IPS-20b (cell line): Measurements from ENCODE around the gene CHML.
"Not testable (repeated sequence)": the region's sequence is repeated elsewhere in the genome, so short reads cannot be mapped to it uniquely, and the experiment has no call there.

Experiments
- H3K27ac ChIP-seq: one replicate; pipeline ENCODE4 v1.5.1; 2013; ENCODE audit warnings: low read length
- H3K27me3 ChIP-seq: 2 replicates; pipeline ENCODE4 v1.6.1; 2013; ENCODE audit warnings: mild to moderate bottlenecking, low read length, inconsistent platforms; ENCODE audit not compliant: insufficient read depth
- H3K36me3 ChIP-seq: 2 replicates; pipeline ENCODE4 v1.6.1; 2013; ENCODE audit warnings: low read depth, mild to moderate bottlenecking, inconsistent platforms, low read length, moderate library complexity; ENCODE audit not compliant: insufficient read depth
- H3K4me1 ChIP-seq: 2 replicates; pipeline ENCODE4 v1.6.1; 2013; ENCODE audit warnings: mild to moderate bottlenecking, control low read depth, inconsistent platforms, low read length, moderate library complexity; ENCODE audit not compliant: insufficient read depth
- H3K4me3 ChIP-seq: 2 replicates; pipeline ENCODE4 v1.5.1; 2013; ENCODE audit warnings: mild to moderate bottlenecking, low read length, inconsistent platforms
- H3K9ac ChIP-seq: 2 replicates; pipeline ENCODE4 v1.6.1; 2013; ENCODE audit warnings: low read depth, mild to moderate bottlenecking, inconsistent platforms, low read length, moderate library complexity
- H3K9me3 ChIP-seq: 2 replicates; pipeline ENCODE4 v1.6.1; 2013; ENCODE audit warnings: mild to moderate bottlenecking, low read depth, low read length, inconsistent platforms; ENCODE audit not compliant: insufficient read depth

The CHML gene

DNA sequence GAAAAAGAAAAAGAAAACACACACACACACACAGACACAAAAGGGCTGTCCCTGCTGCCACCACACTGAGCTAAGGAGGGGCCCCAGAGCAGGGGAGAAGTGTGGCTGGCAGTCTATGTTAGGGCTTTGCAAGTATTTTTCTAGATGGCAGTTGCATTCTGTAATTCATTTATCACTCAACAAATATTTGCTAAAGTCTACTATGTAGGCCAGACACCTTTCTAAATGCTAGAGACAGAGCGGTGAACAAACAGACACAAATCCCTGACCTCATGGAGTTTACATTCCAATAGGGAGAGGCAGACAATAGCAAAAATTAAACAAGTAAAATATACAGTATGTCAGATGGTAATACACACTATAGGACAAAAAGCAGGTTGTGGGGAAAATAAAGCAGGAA is 32.1 kb upstream of the CHML start:
- H3K27me3 ChIP-seq: no peaks in the 10 kb centered on the region
- H3K4me1 ChIP-seq: no peaks in the 10 kb centered on the region
- no peak overlapping the region for H3K9ac ChIP-seq
- H3K4me3 ChIP-seq: no peak overlapping the region
- H3K27ac ChIP-seq: no peak overlapping the region
- H3K36me3 ChIP-seq: no peaks in the 10 kb centered on the region
- H3K9me3 ChIP-seq: no peaks in the 10 kb centered on the region

DNA sequence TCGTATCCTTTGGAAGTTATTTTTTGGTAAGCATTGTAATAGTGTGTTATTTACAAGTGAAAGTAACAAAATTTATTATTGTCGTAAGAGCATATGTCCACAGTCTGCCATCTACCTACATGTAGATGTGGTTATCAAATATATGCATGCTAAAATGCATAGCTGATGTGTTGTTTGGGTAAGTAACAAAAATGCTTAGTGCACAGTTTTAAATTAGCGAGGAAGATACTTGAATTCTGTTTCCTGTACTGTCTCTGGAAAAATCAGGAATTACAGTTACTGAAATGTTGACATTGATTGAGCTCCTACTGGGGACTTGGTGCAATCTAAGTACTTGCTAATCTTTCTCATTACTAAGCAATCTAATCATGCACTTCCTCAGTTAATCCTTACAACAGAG is 26.2 kb upstream of the CHML start:
- Histone ChIP-seq H3K36me3 (no peaks in the 10 kb centered on the region), H3K9me3 (no peaks in the 10 kb centered on the region), H3K4me3 (no peak overlapping the region), H3K27ac (no peak overlapping the region), H3K27me3 (no peaks in the 10 kb centered on the region), H3K9ac (no peak overlapping the region), H3K4me1 (no peaks in the 10 kb centered on the region)

DNA sequence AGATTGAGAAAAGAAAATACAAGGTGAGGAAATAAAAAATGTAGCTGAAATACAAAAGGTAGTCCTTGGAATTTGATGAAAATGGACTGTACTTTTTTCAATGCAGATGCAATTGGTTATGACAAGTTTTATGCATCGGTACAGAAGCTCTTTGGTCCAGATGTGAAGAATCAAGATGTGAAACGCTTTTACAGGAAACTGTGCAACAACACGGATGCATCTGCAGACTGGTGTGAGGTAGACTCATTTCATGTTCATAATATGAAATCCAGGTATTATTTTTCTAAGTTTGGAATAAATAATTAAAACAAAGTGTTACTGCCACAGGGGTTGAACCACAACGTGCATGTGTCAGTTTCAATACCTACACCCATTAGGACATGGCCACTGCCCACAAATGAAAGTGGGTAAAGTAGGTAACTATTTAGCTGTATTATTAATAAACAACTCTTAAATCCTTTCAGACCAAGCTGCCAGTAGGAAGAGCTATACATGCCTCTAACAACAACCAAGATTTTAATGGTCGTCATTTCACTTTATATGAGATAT is 20.3 kb upstream of the CHML start:
- H3K9ac ChIP-seq: no peak overlapping the region
- H3K36me3 ChIP-seq: no peaks in the 10 kb centered on the region
- H3K9me3 ChIP-seq: no peaks in the 10 kb centered on the region
- H3K4me1 ChIP-seq: no peaks in the 10 kb centered on the region
- H3K27ac ChIP-seq: no peak overlapping the region
- H3K4me3 ChIP-seq: no peak overlapping the region
- H3K27me3 ChIP-seq: no peaks in the 10 kb centered on the region

DNA sequence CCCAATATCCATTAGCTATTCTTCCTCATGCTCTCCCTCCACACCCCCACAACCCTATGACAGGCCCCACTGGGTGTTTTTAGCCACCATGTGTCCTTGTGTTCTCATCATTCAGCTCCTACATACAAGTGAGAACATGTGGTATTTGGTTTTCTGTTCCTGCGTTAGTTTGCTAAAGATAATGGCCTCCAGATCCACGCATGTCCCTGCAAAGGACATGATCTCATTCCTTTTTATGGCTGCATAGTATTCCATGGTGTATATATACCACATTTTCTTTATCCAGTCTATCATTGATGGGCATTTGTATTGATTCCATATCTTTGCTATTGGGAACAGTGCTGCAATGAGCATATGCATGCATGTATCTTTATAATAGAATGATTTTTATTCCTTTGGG is 18.8 kb upstream of the CHML start:
- H3K4me3 ChIP-seq, H3K36me3 ChIP-seq, H3K9me3 ChIP-seq, H3K9ac ChIP-seq, H3K4me1 ChIP-seq, H3K27me3 ChIP-seq, H3K27ac ChIP-seq: not testable (repeated sequence)

DNA sequence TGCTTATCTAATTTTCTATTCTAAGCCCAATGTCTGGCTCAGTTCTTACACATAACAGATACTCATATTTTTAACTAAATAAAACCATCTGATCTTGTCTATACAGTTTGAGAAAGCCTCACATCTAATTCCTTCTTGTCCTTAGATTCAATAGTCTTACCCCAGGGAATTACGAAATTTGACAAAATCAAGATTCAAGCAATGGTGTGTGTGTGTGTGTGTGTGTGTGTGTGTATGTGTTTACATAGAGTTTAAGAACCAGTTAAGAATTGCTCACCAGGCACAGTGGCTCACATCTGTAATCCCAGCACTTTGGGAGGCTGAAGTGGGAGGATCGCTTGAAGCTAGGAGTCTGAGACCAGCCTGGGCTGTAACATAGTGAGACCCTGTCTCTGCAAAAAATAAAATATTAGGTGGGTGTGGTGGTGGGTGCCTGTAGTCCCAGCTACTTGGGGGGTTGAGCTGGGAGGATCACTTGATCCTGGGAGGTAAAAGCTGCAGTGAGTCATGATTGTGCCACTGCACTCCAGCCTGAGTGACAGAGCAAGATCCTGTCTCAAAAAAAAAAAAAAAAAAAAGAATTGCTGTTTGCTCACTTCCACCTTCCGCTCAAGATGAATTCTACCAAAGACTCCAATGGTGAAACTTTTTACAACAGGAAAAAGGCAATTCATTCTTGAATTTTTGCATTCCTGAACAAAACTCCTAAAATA is 18.1 kb upstream of the CHML start:
- Histone ChIP-seq H3K36me3 (no peaks in the 10 kb centered on the region), H3K9me3 (no peaks in the 10 kb centered on the region), H3K27me3 (no peaks in the 10 kb centered on the region), H3K4me1 (no peaks in the 10 kb centered on the region), H3K9ac (no peak overlapping the region), H3K27ac (no peak overlapping the region), H3K4me3 (no peak overlapping the region)

DNA sequence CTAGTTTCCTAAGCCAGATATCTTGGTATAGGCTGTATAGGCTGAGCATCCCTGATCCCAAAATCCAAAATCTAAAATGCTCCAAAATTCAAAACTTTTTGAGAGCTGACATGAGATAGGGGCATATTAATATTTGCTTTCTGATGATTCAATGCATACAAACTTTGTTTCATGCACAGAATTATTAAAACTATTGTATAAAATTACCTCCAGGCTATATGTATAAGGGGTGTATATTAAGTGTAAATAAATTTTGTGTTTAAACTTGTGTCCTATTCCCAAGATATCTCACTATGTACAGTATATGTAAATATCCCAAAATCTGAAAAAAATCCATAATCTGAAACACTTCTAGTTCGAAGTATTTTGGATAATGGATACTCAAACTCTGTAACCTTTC is 14.5 kb upstream of the CHML start:
- Histone ChIP-seq H3K9ac (no peak overlapping the region), H3K36me3 (no peaks in the 10 kb centered on the region), H3K27me3 (no peaks in the 10 kb centered on the region), H3K9me3 (no peaks in the 10 kb centered on the region), H3K27ac (no peak overlapping the region), H3K4me3 (no peak overlapping the region), H3K4me1 (no peaks in the 10 kb centered on the region)

DNA sequence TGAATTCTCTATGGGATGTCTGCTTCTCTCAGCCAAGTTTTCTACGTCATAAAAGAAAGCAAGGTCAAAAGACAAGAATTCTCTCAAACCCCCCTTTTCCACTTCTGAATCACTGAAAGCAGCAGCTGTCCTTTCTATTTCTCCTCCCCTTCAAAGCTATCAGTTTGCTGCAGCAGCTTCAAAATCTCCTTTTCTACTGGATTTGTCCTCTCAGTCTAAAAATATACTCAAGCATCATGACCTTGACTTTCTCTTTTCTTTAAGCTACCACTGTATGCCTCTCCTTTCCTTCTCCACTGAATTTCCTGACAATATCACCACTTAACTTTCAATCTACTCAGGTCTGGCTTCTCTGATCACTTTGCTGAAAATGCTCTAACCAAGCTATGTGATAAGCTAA is 13.8 kb upstream of the CHML start:
- H3K9me3 ChIP-seq: no peaks in the 10 kb centered on the region
- no peaks in the 10 kb centered on the region for H3K27me3 ChIP-seq
- no peak overlapping the region for H3K9ac ChIP-seq
- no peak overlapping the region for H3K27ac ChIP-seq
- no peaks in the 10 kb centered on the region for H3K36me3 ChIP-seq
- H3K4me1 ChIP-seq: no peaks in the 10 kb centered on the region
- H3K4me3 ChIP-seq: no peak overlapping the region

DNA sequence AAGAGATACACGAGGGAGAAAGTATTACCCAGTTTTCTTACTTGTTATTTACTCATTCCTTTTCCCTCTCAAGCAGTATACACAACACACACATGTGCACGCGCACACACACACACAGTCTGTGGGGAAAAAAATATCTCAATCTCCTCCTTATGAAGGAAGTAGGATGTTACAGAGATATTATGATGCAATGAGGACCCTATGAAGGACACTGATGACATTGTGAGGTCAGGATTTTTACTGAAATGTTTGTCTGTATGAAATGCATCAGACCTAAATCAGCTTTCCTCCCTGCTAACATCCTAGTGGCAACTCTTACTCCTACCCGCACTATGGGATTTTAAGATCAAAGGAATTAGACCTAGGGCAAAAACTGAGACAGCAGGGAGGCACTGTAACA is 11.8 kb upstream of the CHML start, which contains the start of gene WDR64:
WDR64 (plus strand) TSS at position 270 of the 400 bp plus-strand sequence. CDS start 204 bp downstream, outside the sequence.
- no peaks in the 10 kb centered on the region for H3K9me3 ChIP-seq
- no peaks in the 10 kb centered on the region for H3K27me3 ChIP-seq
- no peaks in the 10 kb centered on the region for H3K4me1 ChIP-seq
- H3K4me3 ChIP-seq: no peak within 1 kb of the TSS
- no peaks in the 10 kb centered on the region for H3K36me3 ChIP-seq
- H3K9ac ChIP-seq: no peak within 1 kb of the TSS
- H3K27ac ChIP-seq: no peak within 1 kb of the TSS

DNA sequence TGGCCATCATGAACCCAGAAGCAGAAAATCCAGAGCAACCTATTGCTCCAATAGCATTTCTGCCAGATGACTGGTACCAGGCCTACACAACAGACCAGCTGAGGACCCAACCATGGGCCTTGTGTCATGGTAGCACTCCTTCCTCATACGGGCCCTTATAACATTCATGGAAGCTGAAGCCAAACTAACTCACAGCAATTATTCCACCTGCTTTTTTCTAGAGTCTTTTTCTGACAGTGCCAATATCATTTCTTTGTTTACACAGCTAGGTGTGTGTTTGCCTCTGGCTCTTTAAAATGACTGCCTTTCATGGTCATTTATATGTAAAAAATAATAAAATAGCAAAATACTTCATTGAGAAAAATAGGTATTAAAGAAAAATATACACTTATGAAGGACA is 8.0 kb upstream of the CHML start:
- H3K36me3 ChIP-seq: no peaks in the 10 kb centered on the region
- peaks cover 3% of the 10 kb centered on the region; the same call in 1 of the 2 replicates for H3K4me1 ChIP-seq
- H3K9me3 ChIP-seq: no peaks in the 10 kb centered on the region
- no peak overlapping the region for H3K27ac ChIP-seq
- no peak overlapping the region for H3K4me3 ChIP-seq
- H3K9ac ChIP-seq: no peak overlapping the region
- H3K27me3 ChIP-seq: no peaks in the 10 kb centered on the region

DNA sequence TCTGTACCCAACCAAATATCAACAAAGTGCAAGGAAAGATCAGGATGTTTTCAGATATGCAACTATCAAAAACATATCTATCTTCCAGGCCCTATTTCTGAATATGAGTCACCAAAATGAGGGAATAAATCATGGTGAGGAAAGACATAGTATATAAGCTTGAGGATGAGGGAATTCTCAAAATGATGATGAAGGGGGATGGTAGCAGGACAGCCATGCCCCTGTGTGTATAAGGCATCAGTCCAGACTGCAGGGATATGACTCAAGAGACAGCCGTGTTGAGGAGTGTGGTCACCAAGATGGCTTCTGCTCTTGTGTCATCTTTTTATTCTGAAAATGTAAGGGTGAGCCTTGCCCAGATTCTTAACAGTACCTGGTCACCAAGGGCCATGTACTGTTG is 7.5 kb upstream of the CHML start:
- no peak overlapping the region for H3K9ac ChIP-seq
- no peak overlapping the region for H3K4me3 ChIP-seq
- no peak overlapping the region for H3K27ac ChIP-seq
- H3K27me3 ChIP-seq: no peaks in the 10 kb centered on the region
- H3K9me3 ChIP-seq: no peaks in the 10 kb centered on the region
- peaks cover 3% of the 10 kb centered on the region; the same call in 1 of the 2 replicates for H3K4me1 ChIP-seq
- H3K36me3 ChIP-seq: no peaks in the 10 kb centered on the region

DNA sequence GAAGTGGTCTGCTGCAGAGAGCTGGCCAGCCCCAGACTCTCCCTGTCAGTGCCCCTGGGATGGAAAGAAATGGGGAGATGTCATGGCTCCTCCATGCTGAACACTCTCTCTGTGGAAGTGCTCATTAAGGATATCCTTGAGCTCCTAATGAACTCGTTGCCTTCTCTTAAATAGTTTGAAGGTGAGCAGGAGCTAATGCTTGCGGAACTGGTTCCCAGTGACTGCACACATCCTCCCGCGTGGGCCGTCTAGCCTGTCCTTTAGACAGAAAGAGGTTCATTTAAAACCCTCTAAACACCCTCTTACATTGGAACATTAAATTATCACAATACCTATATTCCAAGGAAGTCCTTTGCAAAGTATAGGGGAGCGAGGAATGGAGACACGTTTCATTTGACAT is 6.0 kb upstream of the CHML start:
- Histone ChIP-seq H3K9ac (no peak overlapping the region), H3K27ac (no peak overlapping the region), H3K36me3 (no peaks in the 10 kb centered on the region), H3K27me3 (no peaks in the 10 kb centered on the region), H3K4me1 (peaks cover 3% of the 10 kb centered on the region; the same call in 1 of the 2 replicates), H3K9me3 (no peaks in the 10 kb centered on the region), H3K4me3 (no peak overlapping the region)

DNA sequence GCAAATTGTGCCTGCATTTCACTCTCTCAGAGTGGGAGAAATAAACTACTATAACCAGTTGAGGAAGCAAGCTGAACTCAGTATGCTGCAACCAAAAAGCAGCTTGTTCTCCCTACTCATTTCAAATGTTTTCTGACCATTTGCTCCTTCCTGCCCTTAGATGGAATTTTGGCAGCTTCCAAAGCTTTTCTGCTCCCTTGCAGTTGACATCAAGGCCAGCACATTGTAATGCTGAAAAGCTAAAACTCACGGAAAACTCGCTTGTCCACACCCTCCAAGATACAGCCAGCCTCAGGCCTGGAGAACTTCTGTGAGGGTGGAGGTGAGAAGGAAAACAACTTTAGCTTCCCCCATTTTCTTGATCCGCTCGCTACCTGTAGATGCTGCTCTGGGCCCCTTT is 5.0 kb upstream of the CHML start:
- Histone ChIP-seq H3K27me3 (no peaks in the 10 kb centered on the region), H3K36me3 (no peaks in the 10 kb centered on the region), H3K4me3 (no peak overlapping the region)

More for the DNA sequence above, 5.0 kb upstream of the CHML start:
- Histone ChIP-seq H3K27ac (no peak overlapping the region), H3K4me1 (peaks cover 6% of the 10 kb centered on the region), H3K9ac (no peak overlapping the region), H3K9me3 (no peaks in the 10 kb centered on the region)
